Measurements from ENCODE around the gene SAMD13. TPM values are rescaled to one million over a fixed set of nuclear protein-coding genes. Genes with fewer than 3 reads are reported as not detected.

The SAMD13 gene
- total and polyA plus RNA-seq, 7 experiments from 2014 or later = 0.27 to 0.75 (median 0.43) TPM; not detected in 2

DNA sequence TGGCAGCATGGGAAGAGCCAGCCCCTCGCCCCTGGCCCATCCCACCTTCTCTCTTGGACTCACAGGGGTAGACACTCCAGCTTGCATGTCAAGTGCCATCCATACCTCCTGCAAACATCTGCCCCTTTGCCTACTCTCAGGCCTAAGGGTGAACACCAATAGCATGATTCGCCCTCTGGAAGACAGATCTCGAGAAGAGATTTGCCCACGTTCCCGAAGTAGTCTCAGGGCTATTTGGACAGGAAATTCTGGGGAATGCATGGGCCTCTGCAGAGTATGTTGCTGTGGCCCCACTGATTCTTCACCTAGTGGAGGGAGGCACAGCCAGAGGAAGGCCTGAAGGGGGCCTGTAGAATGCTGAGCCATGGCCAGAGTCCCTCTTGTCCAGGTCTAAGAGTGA is 66.9 kb downstream of the SAMD13 start:
- DNase-seq = no peak
- Histone ChIP-seq H3K4me1 (ENCODE audit: control insufficient read depth in 2 of 2, insufficient read depth in 2 of 2, low read length in 2 of 2) (no peaks in the 10 kb centered on the region), H3K27ac (ENCODE audit: low read depth, low read length) (no peak overlapping the region), H3K36me3 (ENCODE audit: control insufficient read depth in 2 of 3, insufficient read depth in 3 of 3, low read length in 3 of 3) (no peaks in the 10 kb centered on the region), H3K27me3 (ENCODE audit: control insufficient read depth in 2 of 2, insufficient read depth in 2 of 2, low read length in 2 of 2) (no peaks in the 10 kb centered on the region), H3K4me3 (ENCODE audit: low read length) (no peak overlapping the region), H3K9me3 (ENCODE audit: control insufficient read depth in 2 of 3, low read length in 3 of 3) (no peaks in the 10 kb centered on the region)
- ChIA-PET POLR2A (no interaction called here), CTCF (no interaction called here)
- Mint-ChIP-seq H3K27ac (no peak overlapping the region), H3K9me3 (peaks cover 0 to 6% (median 0%) of the 10 kb centered on the region in 11 donors), H3K36me3 (peaks cover 0 to 5% (median 0%) of the 10 kb centered on the region in 5 donors), H3K4me1 (peaks cover 0 to 9% (median 0%) of the 10 kb centered on the region in 7 donors), H3K27me3 (no peaks in the 10 kb centered on the region), H3K4me3 (no peak overlapping the region)
- no peak for ATAC-seq
- intact Hi-C loops (cut with micrococcal nuclease) = no loop called here

- DNase-seq (no peak), ATAC-seq (no peak)
- Histone ChIP-seq H3K4me3 (ENCODE audit: low read length) (no peak overlapping the region), H3K27ac (ENCODE audit: low read depth, low read length) (no peak overlapping the region), H3K4me1 (ENCODE audit: control insufficient read depth in 2 of 2, insufficient read depth in 2 of 2, low read length in 2 of 2) (no peaks in the 10 kb centered on the region), H3K36me3 (ENCODE audit: control insufficient read depth in 2 of 3, insufficient read depth in 3 of 3, low read length in 3 of 3) (no peaks in the 10 kb centered on the region), H3K27me3 (ENCODE audit: control insufficient read depth in 2 of 2, insufficient read depth in 2 of 2, low read length in 2 of 2) (no peaks in the 10 kb centered on the region), H3K9me3 (ENCODE audit: control insufficient read depth in 2 of 3, low read length in 3 of 3) (no peaks in the 10 kb centered on the region)
- Mint-ChIP-seq H3K4me3 (no peak overlapping the region), H3K4me1 (peaks cover 0 to 4% (median 0%) of the 10 kb centered on the region in 7 donors), H3K27me3 (no peaks in the 10 kb centered on the region), H3K27ac (no peak overlapping the region), H3K36me3 (peaks cover 0 to 5% (median 0%) of the 10 kb centered on the region in 5 donors), H3K9me3 (peaks cover 0 to 6% (median 0%) of the 10 kb centered on the region in 11 donors)
- intact Hi-C loops (cut with micrococcal nuclease) = no loop called here
- ChIA-PET POLR2A (no interaction called here), CTCF (no interaction called here)
Measured at GRCh38 chr1:84370266-84370665, 68.8 kb downstream of the SAMD13 start.

DNA sequence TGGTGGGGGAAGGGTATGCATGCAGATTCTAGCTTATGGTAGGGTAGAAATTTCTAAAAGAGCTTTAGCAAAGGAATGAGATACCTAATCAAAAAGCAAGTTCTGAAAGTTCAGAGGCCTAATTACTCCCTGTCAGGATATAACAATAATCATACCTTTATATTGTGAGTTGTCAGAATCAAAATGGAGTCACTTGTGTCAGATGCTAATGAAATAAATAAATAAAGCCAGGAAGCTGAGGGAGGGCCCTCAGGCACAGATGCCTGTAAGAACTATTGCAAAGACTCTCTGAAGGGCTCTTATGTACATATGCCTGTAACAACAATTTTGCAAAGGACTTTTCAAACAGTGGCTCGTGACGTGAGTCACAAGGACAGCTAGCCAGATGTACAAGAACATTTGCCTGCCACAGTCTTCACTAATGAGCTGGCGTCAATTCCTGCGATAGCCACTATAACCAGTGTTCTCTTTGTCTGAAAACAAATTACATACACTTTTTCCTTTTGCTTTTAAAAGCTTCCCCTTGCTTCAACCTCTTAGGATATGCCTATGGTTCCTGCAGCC is 69.4 kb downstream of the SAMD13 start:
- H3K27ac Mint-ChIP-seq = no peak overlapping the region
- Histone ChIP-seq H3K4me1 (ENCODE audit: control insufficient read depth in 2 of 2, insufficient read depth in 2 of 2, low read length in 2 of 2) (no peaks in the 10 kb centered on the region), H3K27me3 (ENCODE audit: control insufficient read depth in 2 of 2, insufficient read depth in 2 of 2, low read length in 2 of 2) (no peaks in the 10 kb centered on the region), H3K27ac (ENCODE audit: low read depth, low read length) (no peak overlapping the region), H3K4me3 (ENCODE audit: low read length) (no peak overlapping the region), H3K9me3 (ENCODE audit: control insufficient read depth in 2 of 3, low read length in 3 of 3) (no peaks in the 10 kb centered on the region), H3K36me3 (ENCODE audit: control insufficient read depth in 2 of 3, insufficient read depth in 3 of 3, low read length in 3 of 3) (no peaks in the 10 kb centered on the region)
- H3K9me3 Mint-ChIP-seq = peaks cover 0 to 6% (median 0%) of the 10 kb centered on the region in 11 donors
- no peak overlapping the region for H3K4me3 Mint-ChIP-seq
- peaks cover 0 to 2% (median 0%) of the 10 kb centered on the region in 7 donors for H3K4me1 Mint-ChIP-seq
- CTCF ChIA-PET = no interaction called here
- peaks cover 0 to 5% (median 0%) of the 10 kb centered on the region in 5 donors for H3K36me3 Mint-ChIP-seq
- ATAC-seq (peak; percentile 10), DNase-seq (no peak)
- POLR2A ChIA-PET = interaction anchor here (0.6 kb wide), 1 partner anchor 11 kb away, joined by 4 read pairs; no protein-coding TSS in a partner anchor
- H3K27me3 Mint-ChIP-seq = no peaks in the 10 kb centered on the region
- intact Hi-C loops (cut with micrococcal nuclease) = no loop called here

GRCh38 chr1:84373436-84374141 is 72.1 kb downstream of the SAMD13 start:
- Histone ChIP-seq H3K9me3 (ENCODE audit: control insufficient read depth in 2 of 3, low read length in 3 of 3) (no peaks in the 10 kb centered on the region), H3K4me3 (ENCODE audit: low read length) (no peak overlapping the region), H3K27me3 (ENCODE audit: control insufficient read depth in 2 of 2, insufficient read depth in 2 of 2, low read length in 2 of 2) (no peaks in the 10 kb centered on the region), H3K4me1 (ENCODE audit: control insufficient read depth in 2 of 2, insufficient read depth in 2 of 2, low read length in 2 of 2) (no peaks in the 10 kb centered on the region), H3K27ac (ENCODE audit: low read depth, low read length) (no peak overlapping the region), H3K36me3 (ENCODE audit: control insufficient read depth in 2 of 3, insufficient read depth in 3 of 3, low read length in 3 of 3) (no peaks in the 10 kb centered on the region)
- Mint-ChIP-seq H3K9me3 (peaks cover 0 to 3% (median 0%) of the 10 kb centered on the region in 11 donors), H3K27ac (no peak overlapping the region), H3K4me3 (no peak overlapping the region), H3K27me3 (no peaks in the 10 kb centered on the region), H3K36me3 (peaks cover 0 to 5% (median 0%) of the 10 kb centered on the region in 5 donors), H3K4me1 (peaks cover 0 to 2% (median 0%) of the 10 kb centered on the region in 7 donors)
- intact Hi-C loops (cut with micrococcal nuclease) = no loop called here
- DNase-seq (no peak), ATAC-seq (peak; percentile 37)
- POLR2A ChIA-PET = no interaction called here
- CTCF ChIA-PET = no interaction called here

DNA sequence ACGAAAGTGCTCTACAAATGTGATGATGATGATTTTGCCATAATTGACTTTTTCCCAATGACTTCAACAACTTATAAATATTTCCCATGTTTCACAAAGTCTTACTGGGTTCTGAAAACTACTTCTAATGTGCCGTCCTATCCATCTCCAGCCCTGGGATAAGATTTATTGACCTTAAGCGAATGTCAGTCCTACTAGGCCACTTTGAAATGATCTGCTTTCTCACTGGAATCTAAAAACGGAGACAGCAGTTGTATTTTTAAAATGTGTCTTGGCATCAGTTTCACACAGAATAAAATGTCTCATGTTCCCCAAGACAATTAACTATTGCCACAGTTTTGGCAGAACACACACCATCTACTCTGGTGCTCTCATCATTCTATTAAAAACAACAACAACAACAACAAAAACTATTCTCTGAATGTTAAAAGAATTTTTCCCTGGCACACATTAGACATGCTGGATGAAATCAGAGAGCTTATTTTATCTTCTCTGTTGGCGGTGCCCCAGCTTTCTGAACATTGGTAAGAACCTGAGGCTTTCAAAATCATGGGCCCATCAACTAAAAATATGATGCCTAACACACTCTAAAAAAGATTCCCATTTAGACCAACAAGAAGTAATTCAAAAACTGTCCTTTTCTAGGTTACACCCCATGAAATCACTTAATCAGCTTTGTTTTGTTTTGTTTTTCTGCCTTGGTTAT is 73.6 kb downstream of the SAMD13 start:
- ATAC-seq (no peak), DNase-seq (no peak)
- Mint-ChIP-seq H3K27me3 (peaks cover 0 to under 1% (median 0%) of the 10 kb centered on the region in 5 donors), H3K4me1 (peaks cover 0 to 2% (median 0%) of the 10 kb centered on the region in 7 donors), H3K9me3 (peaks cover 0 to 3% (median 0%) of the 10 kb centered on the region in 11 donors), H3K27ac (no peak overlapping the region), H3K4me3 (no peak overlapping the region), H3K36me3 (peaks cover 0 to 5% (median 0%) of the 10 kb centered on the region in 5 donors)
- no peak overlapping the region for H3K27ac ChIP-seq (ENCODE audit: low read depth, low read length)
- no peak overlapping the region for H3K4me3 ChIP-seq (ENCODE audit: low read length)
- no peaks in the 10 kb centered on the region for H3K4me1 ChIP-seq (ENCODE audit: control insufficient read depth in 2 of 2, insufficient read depth in 2 of 2, low read length in 2 of 2)
- no peaks in the 10 kb centered on the region for H3K36me3 ChIP-seq (ENCODE audit: control insufficient read depth in 2 of 3, insufficient read depth in 3 of 3, low read length in 3 of 3)
- intact Hi-C loops (cut with micrococcal nuclease) = no loop called here
- no peaks in the 10 kb centered on the region for H3K9me3 ChIP-seq (ENCODE audit: control insufficient read depth in 2 of 3, low read length in 3 of 3)
- ChIA-PET CTCF (no interaction called here), POLR2A (no interaction called here)
- no peaks in the 10 kb centered on the region for H3K27me3 ChIP-seq (ENCODE audit: control insufficient read depth in 2 of 2, insufficient read depth in 2 of 2, low read length in 2 of 2)

- peaks cover 0 to 2% (median 0%) of the 10 kb centered on the region in 7 donors for H3K4me1 Mint-ChIP-seq
- peaks cover 0 to 3% (median 0%) of the 10 kb centered on the region in 5 donors for H3K27me3 Mint-ChIP-seq
- no peak overlapping the region for H3K27ac Mint-ChIP-seq
- ATAC-seq = no peak
- intact Hi-C loops (cut with micrococcal nuclease) = no loop called here
- no peaks in the 10 kb centered on the region for H3K27me3 ChIP-seq (ENCODE audit: control insufficient read depth in 2 of 2, insufficient read depth in 2 of 2, low read length in 2 of 2)
- no peaks in the 10 kb centered on the region for H3K9me3 ChIP-seq (ENCODE audit: control insufficient read depth in 2 of 3, low read length in 3 of 3)
- no peak overlapping the region for H3K4me3 ChIP-seq (ENCODE audit: low read length)
- no peak overlapping the region for H3K4me3 Mint-ChIP-seq
- H3K36me3 ChIP-seq (ENCODE audit: control insufficient read depth in 2 of 3, insufficient read depth in 3 of 3, low read length in 3 of 3) = no peaks in the 10 kb centered on the region
- no peak for DNase-seq
- CTCF ChIA-PET = no interaction called here
- POLR2A ChIA-PET = no interaction called here
- peaks cover 0 to 5% (median 0%) of the 10 kb centered on the region in 5 donors for H3K36me3 Mint-ChIP-seq
- H3K27ac ChIP-seq (ENCODE audit: low read depth, low read length) = no peak overlapping the region
- peaks cover 0 to 3% (median 0%) of the 10 kb centered on the region in 11 donors for H3K9me3 Mint-ChIP-seq
- no peaks in the 10 kb centered on the region for H3K4me1 ChIP-seq (ENCODE audit: control insufficient read depth in 2 of 2, insufficient read depth in 2 of 2, low read length in 2 of 2)
Measured at GRCh38 chr1:84376000-84376910, 74.7 kb downstream of the SAMD13 start.

All from naive thymus-derived CD4-positive, alpha-beta T cell (primary cell).